ENCODE measurements around the gene PRKCQ.

PRKCQ gene

DNA sequence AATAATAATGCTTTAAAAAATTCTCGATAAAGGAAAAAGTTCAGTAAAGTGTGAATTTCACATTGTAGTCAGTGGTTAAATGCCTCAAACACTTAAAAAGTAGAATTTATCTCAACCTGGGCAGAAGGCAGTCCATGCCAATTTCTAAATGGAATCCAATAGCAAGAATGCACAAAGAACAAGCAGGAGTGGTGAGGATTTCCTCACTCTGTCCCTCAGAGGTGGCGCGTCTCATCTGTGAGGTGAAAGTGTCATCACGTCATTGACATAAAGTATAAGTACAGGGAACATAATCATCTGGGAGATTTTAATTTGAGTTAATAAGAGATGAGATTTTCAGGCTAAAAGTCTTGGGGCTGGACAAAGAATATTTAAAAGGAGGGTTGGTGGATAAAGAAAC is 10.0 kb upstream of the PRKCQ start:
- TF ChIP-seq, protein P1, sequence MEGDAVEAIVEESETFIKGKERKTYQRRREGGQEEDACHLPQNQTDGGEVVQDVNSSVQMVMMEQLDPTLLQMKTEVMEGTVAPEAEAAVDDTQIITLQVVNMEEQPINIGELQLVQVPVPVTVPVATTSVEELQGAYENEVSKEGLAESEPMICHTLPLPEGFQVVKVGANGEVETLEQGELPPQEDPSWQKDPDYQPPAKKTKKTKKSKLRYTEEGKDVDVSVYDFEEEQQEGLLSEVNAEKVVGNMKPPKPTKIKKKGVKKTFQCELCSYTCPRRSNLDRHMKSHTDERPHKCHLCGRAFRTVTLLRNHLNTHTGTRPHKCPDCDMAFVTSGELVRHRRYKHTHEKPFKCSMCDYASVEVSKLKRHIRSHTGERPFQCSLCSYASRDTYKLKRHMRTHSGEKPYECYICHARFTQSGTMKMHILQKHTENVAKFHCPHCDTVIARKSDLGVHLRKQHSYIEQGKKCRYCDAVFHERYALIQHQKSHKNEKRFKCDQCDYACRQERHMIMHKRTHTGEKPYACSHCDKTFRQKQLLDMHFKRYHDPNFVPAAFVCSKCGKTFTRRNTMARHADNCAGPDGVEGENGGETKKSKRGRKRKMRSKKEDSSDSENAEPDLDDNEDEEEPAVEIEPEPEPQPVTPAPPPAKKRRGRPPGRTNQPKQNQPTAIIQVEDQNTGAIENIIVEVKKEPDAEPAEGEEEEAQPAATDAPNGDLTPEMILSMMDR (IDR thresholded peaks at IDR 0.05; ENCODE audit: low read length): no peak
- no peak for TF ChIP-seq EZH2 (optimal IDR thresholded peaks at IDR 0.05; ENCODE audit: low read depth, low read length)
- no peak for TF ChIP-seq EZH2phosphoT487 (IDR thresholded peaks at IDR 0.05; ENCODE audit: low read length)
- H4K20me1 ChIP-seq (ENCODE audit: insufficient read depth, low read length): no peaks in the 10 kb centered on the region
- H3K79me2 ChIP-seq (ENCODE audit: low read length): no peaks in the 10 kb centered on the region
- H3K9me2 ChIP-seq (replicated peaks; ENCODE audit: insufficient read depth, low read length): no peaks in the 10 kb centered on the region
- H3K27me3 ChIP-seq (replicated peaks; ENCODE audit: insufficient read depth, low read length): no peaks in the 10 kb centered on the region
- H3K36me3 ChIP-seq (replicated peaks; ENCODE audit: insufficient read depth, low read length): no peaks in the 10 kb centered on the region
- no peak for DNase-seq
- no peak overlapping the region for H3K4me2 ChIP-seq (ENCODE audit: low read depth, low read length)
- no peak overlapping the region for H3K4me3 ChIP-seq (ENCODE audit: low read length)
- H2AFZ ChIP-seq (ENCODE audit: low read length): no peak overlapping the region
- peaks cover 22% of the 10 kb centered on the region for H3K4me1 ChIP-seq (ENCODE audit: low read length)
- H3K27ac ChIP-seq (ENCODE audit: low read length): no peak overlapping the region
- peaks cover 12% of the 10 kb centered on the region for H3F3A ChIP-seq (ENCODE audit: insufficient read depth, low read length)
- H3K9ac ChIP-seq (ENCODE audit: low read length): no peak overlapping the region
- no peaks in the 10 kb centered on the region for H3K9me3 ChIP-seq (replicated peaks; ENCODE audit: insufficient read depth, low read length)

DNA sequence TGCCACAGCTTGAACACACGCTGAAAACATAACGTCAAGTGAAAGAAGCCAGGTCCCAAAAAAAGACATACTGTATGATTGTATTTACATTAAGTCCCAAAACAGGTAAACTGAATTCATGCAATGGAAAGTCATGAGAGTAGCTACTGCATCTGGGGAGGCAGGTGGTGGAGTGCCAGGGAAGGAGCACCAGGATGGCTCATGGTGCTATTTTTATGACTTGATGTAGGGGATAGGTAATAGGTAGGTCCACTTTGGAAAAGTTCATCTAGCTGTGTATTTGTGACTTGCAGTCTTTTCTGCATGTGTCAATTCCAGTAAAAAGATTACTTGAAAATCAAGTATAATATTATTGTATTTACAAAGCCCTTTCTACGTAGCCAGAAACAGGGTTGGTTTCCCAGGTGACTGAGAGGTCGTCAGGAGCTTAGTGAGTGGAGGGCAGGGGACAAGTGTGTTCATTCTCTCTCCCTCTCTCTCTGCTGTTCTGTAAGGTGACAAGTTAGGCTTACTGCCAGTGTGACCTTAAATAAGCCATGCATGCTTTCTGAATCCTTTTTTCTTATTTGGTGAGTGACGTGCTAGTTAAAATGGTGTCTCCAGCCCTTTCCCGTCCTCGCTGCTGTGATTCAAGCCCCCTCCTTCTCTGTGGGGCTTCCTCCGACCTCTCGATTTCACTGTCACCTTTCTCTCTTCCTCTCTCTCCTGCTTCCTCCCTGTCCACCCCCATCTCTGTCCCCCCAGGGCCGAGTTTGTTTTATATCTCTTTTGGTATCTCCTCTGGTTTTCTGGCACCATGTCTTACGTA is 9.4 kb upstream of the PRKCQ start:
- TF ChIP-seq, protein P1 (IDR thresholded peaks at IDR 0.05; ENCODE audit: low read length): no peak
- TF ChIP-seq EZH2phosphoT487 (IDR thresholded peaks at IDR 0.05; ENCODE audit: low read length) (no peak), EZH2 (optimal IDR thresholded peaks at IDR 0.05; ENCODE audit: low read depth, low read length) (no peak)
- no peaks in the 10 kb centered on the region for H3K79me2 ChIP-seq (ENCODE audit: low read length)
- no peak for DNase-seq

DNA sequence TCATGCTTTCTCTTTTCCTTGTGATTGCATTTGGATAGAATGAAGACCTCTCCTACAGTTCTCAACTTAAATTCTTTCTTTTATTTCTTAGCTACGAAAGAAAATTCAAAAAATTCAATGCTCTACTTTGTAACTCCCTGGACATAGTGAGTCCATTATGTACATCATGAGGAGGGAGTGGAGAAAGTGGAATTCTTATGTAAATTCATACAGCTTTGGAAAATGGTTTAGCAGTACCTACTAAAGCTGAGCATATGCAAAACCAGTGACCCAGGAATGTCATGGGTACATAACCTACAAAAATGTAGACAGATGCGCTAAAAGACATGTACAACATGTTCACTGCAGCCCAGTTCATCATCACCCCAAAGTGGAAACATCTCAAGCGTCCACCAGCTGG is 8.8 kb upstream of the PRKCQ start:
- Histone ChIP-seq H2AFZ (ENCODE audit: low read length) (no peak overlapping the region), H3K9ac (ENCODE audit: low read length) (no peak overlapping the region), H3K27me3 (replicated peaks; ENCODE audit: insufficient read depth, low read length) (no peaks in the 10 kb centered on the region), H3K27ac (ENCODE audit: low read length) (no peak overlapping the region), H4K20me1 (ENCODE audit: insufficient read depth, low read length) (no peaks in the 10 kb centered on the region), H3K9me3 (replicated peaks; ENCODE audit: insufficient read depth, low read length) (no peaks in the 10 kb centered on the region), H3K4me3 (ENCODE audit: low read length) (no peak overlapping the region), H3K4me2 (ENCODE audit: low read depth, low read length) (no peak overlapping the region), H3K4me1 (ENCODE audit: low read length) (peaks cover 22% of the 10 kb centered on the region), H3K79me2 (ENCODE audit: low read length) (no peaks in the 10 kb centered on the region), H3K36me3 (replicated peaks; ENCODE audit: insufficient read depth, low read length) (no peaks in the 10 kb centered on the region), H3K9me2 (replicated peaks; ENCODE audit: insufficient read depth, low read length) (no peaks in the 10 kb centered on the region), H3F3A (ENCODE audit: insufficient read depth, low read length) (peaks cover 12% of the 10 kb centered on the region)
- TF ChIP-seq EZH2 (optimal IDR thresholded peaks at IDR 0.05; ENCODE audit: low read depth, low read length) (no peak), EZH2phosphoT487 (IDR thresholded peaks at IDR 0.05; ENCODE audit: low read length) (no peak)
- TF ChIP-seq, protein P1 (IDR thresholded peaks at IDR 0.05; ENCODE audit: low read length): no peak
- DNase-seq: no peak

More for the DNA sequence above, 9.4 kb upstream of the PRKCQ start:
- no peak overlapping the region for H3K27ac ChIP-seq (ENCODE audit: low read length)
- H3K4me2 ChIP-seq (ENCODE audit: low read depth, low read length): no peak overlapping the region
- H2AFZ ChIP-seq (ENCODE audit: low read length): no peak overlapping the region
- no peaks in the 10 kb centered on the region for H3K36me3 ChIP-seq (replicated peaks; ENCODE audit: insufficient read depth, low read length)
- H3F3A ChIP-seq (ENCODE audit: insufficient read depth, low read length): peaks cover 12% of the 10 kb centered on the region
- no peak overlapping the region for H3K4me3 ChIP-seq (ENCODE audit: low read length)
- H3K9me3 ChIP-seq (replicated peaks; ENCODE audit: insufficient read depth, low read length): no peaks in the 10 kb centered on the region
- H3K27me3 ChIP-seq (replicated peaks; ENCODE audit: insufficient read depth, low read length): no peaks in the 10 kb centered on the region
- no peaks in the 10 kb centered on the region for H3K9me2 ChIP-seq (replicated peaks; ENCODE audit: insufficient read depth, low read length)
- no peak overlapping the region for H3K9ac ChIP-seq (ENCODE audit: low read length)
- peaks cover 22% of the 10 kb centered on the region for H3K4me1 ChIP-seq (ENCODE audit: low read length)
- H4K20me1 ChIP-seq (ENCODE audit: insufficient read depth, low read length): no peaks in the 10 kb centered on the region

All from MM.1S (cell line).